SW 1271 (cell line): ENCODE measurements around the gene ADARB1.

Experiments used
- DNase-seq, 2 experiments: peaks; one replicate each; lab custom pipeline; 2025; lab: John Stamatoyannopoulos, UW

ADARB1 gene

DNA sequence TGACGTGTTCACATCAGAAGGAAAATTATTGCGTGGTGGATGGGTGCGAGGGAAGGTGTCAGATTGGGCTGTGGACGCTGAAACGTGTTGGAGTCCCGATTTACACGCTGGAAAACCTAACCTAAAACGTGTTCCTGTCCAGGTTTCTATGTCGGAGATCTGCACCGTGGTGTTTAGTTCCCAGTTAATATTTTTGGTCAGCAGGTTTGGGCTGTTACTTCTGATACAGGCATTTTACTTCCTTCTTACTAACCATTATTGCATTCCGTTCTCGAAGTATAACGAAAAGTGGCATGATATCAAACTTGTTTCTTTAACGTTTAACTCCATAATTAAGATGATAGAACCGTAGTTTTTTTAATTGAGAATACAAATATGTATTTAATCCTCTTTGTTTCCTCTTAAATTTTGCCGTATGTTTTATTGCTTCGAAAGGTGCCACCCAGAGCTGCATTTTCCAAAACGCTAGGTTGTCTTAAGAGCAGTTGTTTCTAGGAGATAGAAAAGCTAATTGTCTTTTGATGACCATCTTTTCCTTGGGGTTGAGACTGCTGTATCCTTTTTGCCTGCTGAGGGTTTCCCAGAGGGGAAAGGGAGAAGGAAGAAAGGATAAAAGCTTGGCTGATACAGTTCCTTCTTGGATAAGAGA lies 1.3 kb downstream of the ADARB1 start:
- DNase-seq: no peak

- DNase-seq: no peak
These were observed 1.9 kb downstream of the ADARB1 start for GRCh38 chr21:45076245-45076711.

GRCh38 chr21:45078371-45078770 lies 4.0 kb downstream of the ADARB1 start:
- no peak for DNase-seq

- no peak for DNase-seq
These were observed 4.5 kb downstream of the ADARB1 start for GRCh38 chr21:45078877-45079281.

GRCh38 chr21:45079351-45079750 lies 5.0 kb downstream of the ADARB1 start:
- no peak for DNase-seq

- DNase-seq: no peak
These were observed 5.9 kb downstream of the ADARB1 start for GRCh38 chr21:45080232-45080631.

DNA sequence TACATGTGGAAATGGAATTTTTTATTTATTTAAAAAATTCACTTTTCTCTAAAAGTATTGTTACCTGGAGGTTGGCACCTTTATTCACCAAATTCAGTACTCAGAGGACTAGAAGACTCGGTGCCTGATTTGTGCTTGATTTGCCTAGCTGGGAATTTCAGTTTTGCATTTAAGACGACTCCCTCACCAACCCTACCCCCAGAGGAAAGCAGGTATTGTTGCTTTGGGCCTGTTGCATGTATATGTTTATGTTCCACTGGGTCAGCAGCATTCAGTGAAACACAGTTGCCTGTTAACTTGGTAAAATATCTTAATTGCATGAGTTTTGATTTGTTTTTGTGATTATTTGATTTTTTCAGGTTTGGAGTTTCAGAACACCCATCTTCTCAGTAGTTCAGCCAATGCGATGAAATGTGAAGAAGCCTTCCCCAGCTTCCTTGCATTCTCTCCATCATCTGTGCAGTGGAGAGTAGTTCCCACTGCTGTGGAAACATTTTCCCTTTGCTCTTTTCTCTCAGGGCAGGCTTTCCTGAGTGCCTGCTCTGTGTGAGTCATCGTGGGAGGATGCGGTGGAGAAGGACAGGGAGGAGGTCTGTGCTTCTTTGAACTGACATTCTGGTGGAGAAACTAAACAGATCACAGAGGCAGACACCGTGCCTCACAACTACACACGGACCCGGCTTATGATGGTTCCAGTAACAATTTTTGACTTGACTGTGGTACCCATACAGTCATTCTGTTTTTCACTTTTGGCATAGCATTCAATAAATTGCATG lies 6.4 kb downstream of the ADARB1 start:
- DNase-seq: no peak

- no peak for DNase-seq
These were observed 7.3 kb downstream of the ADARB1 start for GRCh38 chr21:45081636-45082035.

GRCh38 chr21:45082736-45083135 lies 8.4 kb downstream of the ADARB1 start:
- DNase-seq: no peak

DNA sequence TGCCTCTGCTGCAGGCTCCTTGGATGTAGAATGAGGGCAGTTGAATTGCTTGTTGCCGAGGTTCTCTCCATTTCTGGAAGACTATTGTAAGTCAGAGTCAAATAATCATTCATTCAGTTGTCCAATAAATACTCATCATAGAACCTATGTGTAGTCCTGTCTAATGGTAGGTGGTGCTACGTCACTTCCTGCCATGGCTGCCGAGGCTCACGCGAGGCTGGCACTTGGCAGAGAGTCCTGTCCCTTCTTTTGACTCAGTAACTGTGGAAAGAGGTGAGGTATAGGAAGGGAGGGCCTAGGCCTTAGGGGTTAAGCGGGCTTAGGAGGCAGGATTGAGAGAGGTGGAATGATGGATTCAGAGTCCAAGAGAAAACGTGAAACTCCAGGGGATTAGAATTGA lies 9.7 kb downstream of the ADARB1 start:
- DNase-seq: no peak

DNA sequence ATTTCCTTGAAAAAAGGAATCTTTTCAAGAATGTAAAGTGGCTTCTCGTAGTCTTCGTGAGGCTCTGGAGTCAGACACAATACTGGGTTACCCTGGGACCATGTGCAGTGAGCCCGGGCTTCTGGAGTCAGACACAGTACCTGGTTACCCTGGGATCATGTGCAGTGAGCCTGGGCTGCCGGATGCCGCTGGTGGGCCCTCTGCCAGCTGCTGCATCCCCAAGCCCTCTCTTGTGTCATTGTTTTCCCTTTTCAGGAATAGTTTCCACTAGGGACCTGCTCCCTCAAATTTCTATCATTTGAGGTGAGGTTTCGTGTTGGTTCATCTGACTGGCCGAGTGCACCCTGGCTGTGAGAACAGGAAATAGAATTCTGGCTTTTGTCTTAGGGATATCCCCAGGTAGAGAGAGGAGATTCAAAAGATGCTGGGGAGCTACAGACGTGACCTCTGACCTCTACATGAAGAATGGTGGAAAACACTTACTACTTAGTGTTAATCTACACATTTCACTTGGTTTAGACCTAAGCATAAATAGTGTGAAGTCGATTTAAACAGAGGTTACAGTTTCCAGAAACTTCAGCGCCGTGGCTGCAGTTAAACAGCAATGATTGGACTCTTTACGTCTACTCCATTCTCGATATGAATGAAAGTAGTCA lies 10.6 kb downstream of the ADARB1 start:
- DNase-seq: no peak

GRCh38 chr21:45085700-45086099 lies 11.3 kb downstream of the ADARB1 start:
- no peak for DNase-seq

- no peak for DNase-seq
These were observed 12.1 kb downstream of the ADARB1 start for GRCh38 chr21:45086337-45086958.

DNA sequence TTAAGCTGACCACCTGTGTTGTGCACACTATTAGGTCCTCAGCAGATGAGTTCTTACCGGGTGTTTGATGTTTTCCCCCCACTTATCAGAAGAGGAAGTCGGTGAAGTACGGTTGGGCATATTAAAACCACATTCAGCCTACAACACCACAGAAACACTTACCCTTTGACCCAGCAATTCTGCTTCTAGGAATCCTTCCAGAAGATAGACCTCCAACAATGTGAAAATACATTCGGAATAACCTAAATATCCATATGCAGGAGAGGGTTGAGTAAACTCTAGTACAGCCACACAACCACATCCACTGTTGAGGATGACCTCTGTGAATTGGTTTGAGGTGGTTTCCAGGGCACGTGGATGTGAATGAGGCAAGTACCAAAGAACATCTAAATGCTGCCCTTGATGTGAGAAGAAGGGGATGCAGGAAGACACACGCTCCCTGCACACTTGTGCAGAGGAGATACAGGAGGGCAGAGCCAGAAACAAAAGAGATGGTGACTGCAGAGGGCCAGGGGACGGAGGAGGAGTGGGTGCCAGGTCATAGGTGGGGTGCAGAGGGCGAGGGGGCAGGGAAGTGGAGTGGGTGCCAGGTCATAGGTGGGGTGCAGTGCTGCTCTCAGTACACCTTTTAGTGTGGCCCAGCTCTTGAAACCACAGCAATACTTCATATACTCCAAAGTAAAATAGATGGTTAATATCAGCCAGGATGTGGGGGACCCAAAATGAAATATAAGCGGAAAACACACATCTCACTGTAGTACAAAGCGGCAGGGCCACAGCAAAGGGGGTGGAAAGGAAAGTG lies 12.8 kb downstream of the ADARB1 start:
- no peak for DNase-seq

- DNase-seq: no peak
These were observed 13.7 kb downstream of the ADARB1 start for GRCh38 chr21:45088116-45088515.

DNA sequence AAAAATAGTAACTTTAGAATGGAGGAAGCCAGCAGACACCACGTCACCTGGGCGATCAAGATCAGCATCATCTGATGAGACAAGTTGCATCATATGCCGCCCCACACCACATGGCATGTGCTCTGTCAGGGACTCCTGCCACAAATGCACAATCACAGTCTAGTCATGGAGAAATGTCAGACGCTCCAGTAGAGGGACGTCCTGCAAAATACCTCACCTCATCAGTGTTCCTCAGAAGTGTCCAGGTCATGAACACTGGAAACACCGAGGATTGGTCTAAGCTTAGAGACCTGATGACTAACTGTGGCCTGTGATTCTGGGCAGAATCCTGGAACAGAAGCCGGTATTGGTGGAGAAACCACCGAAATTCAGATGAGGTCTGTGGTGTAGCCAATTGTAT lies 14.3 kb downstream of the ADARB1 start:
- DNase-seq: no peak

GRCh38 chr21:45089964-45090363 lies 15.6 kb downstream of the ADARB1 start:
- no peak for DNase-seq

DNA sequence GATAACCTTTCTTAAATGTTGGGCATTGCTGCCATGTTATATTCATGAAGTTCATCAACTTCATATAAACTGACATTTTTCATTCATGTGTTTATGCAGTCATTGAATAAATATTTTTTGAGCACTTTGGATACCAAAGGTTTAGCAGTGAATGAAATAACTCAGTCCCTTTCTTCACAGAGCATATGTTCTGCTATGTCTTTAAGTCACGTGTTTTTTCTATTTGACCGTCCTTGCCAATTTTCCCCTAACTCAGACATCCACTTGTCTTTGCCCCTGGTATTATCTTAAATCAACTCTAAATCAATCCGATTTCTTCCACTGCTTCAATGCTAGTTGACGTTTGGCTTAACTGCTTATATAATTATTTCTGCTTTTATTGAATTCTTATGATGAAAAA lies 16.6 kb downstream of the ADARB1 start:
- DNase-seq: no peak

DNA sequence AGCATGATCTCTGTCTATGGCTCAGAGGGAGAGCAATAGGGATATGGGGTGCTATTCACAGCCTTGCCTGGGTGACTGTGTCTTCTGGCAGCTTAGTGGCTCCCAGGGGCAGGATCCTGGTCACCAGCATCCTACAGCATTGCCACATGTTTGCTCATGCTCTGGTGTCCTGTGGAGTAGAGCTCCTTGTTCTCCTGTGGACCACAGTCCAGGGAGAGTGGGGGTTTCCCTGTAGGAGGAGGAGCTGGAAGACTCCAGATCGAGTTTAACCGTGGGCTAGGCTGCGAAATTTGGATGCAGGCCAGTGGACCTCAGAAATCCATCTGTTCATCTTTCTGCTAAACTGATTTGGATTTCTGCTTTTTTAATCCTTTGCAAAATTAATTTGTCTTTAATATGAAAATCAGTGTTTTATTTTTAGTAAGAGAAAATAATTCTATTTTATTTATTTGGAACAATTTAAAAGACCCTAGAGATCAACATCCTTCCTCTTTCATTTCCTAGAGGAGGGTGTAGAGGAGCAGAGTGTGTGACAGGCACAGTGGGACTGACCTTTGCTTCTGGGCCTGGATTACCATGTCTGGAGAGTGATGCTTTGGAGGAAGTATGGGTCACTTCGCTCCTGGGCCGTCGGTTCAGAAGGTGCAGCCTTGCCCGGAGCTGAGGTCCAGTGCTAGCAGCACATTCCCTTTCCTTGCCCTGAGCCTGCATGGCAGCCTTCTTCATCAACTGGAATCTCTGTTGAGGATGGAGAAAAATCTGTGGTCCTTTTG lies 17.4 kb downstream of the ADARB1 start:
- no peak for DNase-seq

DNA sequence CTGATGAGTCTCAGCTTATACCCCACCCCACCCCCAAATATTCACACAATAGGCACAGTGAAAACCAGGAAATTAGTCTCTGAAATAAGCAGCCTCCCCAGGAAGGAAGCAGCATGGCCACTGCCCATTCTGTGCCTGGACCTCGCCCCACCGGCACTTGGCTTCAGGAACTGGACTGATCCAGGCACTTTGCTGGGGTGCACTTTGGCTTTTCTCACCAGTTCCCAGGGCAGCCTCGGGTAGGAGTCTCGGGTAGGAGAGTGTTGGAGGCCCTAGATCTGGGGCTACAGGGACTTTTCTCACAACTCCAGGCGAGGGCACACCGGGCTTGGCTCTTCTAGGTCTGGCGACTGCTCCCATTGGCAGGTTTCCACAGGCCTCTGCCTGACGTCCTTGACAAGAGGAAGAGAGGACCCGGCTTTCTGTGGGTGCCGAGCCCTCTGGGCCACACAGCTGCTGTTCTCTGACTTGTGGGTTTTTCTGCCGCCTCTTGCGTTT lies 18.7 kb downstream of the ADARB1 start:
- no peak for DNase-seq

- no peak for DNase-seq
These were observed 20.0 kb downstream of the ADARB1 start for GRCh38 chr21:45094412-45094811.
